ENCODE measurements around the gene PACSIN1.

PACSIN1 gene

DNA sequence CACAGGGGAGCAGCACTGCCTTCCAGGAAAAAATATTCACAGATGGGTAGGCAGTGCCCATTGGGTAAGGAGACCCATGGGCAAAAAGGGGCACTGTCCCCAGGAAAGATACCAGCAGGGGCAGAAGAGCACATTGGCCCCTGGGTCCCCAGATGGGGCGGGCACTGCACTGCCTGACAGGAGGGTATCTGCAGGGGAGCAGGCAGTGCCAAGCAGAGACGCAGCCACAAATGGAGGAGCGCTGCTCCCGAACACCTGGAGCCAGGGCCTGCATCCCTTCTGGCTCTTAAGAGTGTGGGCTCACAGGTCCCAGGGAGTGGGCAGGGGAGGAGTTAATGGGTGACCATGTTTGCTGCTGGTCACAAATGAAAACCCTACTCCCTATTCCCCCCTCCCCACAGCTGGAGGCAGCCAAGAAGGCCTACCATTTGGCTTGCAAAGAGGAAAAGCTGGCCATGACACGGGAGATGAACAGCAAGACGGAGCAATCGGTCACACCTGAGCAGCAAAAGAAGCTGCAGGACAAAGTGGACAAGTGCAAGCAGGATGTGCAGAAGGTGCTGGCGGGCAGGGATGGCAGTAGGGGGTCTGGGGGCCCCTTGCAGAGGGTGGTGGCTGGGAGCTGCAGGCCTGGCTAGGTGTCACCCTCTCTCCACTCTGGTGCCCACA, 63.3 kb downstream of the PACSIN1 start:
- DNase-seq = no peak

DNA sequence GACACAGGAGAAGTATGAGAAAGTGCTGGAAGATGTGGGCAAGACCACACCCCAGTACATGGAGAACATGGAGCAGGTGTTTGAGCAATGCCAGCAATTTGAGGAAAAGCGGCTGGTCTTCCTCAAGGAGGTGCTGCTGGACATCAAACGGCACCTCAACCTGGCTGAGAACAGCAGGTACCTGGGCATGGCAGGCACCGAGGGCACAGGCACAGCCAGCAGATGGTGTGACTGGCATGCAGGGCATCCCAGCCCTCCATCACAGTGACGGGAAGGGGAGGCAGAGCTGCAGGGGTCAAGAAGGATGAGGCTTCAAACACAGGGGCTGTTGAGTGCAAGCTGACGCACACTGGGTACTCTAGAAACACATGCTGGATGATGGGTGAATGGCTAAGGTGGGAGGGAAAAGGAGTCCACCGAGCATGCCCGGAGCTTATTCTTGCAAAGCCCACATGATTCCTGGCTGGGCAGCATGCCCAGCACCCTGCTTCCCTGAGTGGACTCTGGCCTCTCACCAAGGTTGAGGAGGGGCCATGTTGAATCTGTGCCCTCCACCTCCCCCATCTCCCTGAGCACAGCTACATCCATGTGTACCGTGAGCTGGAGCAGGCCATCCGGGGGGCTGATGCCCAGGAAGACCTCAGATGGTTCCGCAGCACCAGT, 63.9 kb downstream of the PACSIN1 start:
- no peak for DNase-seq

DNA sequence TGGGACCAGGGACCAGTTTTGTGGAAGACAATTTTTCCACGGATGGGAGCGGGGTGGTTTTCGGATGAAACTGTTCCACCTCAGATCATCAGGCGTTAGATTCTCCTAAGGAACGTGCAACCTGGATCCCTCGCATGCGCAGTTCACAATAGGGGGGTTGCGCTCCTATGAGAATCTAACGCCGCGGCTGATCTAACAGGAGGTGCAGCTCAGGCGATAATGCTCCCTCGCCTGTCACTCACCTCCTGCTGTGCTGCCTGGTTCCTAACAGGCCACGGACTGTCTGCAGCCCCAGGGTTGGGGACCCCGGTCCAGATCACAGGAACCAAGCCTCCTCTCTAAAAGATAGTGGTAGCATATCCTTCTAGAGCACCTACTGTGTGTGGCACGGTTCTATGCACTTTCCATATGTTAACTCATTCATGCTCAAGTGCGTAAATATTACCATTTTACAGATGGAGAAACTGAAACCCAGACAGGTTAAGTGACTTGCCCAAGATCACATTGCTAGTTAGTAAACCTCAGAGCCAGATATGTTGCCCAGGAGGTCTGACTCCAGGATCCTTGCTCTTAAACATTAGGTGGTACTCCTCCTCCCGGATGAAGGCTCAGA, 65.0 kb downstream of the PACSIN1 start:
- DNase-seq = no peak

DNA sequence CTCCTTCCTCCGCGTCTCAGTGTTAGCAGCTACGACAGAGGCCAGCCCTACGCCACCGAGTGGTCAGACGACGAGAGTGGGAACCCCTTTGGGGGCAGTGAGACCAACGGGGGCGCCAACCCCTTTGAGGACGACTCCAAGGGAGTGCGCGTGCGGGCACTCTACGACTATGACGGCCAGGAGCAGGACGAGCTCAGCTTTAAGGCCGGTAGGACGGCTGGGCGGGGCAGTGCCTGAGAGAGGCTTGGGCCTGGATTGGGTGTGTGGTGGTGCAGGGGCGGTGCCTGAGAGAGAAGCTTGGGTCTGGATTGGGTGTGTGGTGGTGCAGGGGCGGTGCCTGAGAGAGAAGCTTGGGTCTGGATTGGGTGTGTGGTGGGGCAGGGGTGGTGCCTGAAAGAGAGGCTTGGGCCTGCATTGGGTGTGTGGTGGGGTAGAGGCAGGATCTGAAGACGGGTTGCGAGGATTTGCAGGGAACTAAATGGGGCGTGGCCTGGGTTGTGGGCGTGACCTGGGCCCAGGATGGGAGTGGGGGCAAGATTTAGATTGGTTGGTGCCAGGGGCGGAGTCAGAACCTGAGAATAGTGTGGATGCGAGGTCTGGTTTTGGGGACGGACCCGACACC, 65.8 kb downstream of the PACSIN1 start:
- DNase-seq = no peak

DNA sequence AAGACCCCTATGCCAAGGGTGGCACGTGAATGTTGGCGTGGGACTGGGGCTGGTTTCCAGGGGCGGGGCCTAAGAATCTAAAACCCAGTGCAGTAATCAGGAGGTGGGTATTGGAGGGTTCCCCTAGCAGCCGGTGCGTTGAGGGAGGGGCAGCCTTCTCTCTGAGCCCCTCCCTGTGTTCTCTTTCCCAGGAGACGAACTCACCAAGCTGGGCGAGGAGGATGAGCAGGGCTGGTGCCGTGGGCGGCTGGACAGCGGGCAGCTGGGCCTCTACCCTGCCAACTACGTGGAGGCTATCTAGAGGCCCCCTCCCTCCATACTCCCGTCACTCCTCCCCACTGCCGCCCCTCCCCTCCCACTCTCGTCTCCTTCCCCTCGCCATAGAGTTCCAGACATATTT, 66.4 kb downstream of the PACSIN1 start:
- DNase-seq = no peak

DNA sequence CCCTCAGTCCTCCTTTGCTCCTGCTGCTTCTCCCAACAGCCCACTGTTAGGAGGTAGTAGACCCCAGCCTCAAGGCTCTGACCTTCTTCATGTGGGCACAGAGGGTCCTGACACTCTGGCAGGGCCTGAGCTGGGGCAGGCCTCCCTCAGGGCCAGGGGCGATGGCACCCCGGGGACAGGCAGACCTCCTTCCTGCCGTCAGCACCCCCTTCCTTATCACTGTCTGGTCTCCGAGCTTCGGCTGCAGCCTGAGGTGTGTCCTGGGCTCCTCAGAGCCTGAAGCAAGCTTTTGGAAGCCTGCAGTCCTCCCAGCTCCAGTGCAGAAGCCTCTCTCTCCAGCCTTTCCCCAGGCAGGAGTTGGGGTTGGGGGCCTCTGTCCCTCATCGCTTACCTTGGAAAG, 68.3 kb downstream of the PACSIN1 start:
- no peak for DNase-seq

DNA sequence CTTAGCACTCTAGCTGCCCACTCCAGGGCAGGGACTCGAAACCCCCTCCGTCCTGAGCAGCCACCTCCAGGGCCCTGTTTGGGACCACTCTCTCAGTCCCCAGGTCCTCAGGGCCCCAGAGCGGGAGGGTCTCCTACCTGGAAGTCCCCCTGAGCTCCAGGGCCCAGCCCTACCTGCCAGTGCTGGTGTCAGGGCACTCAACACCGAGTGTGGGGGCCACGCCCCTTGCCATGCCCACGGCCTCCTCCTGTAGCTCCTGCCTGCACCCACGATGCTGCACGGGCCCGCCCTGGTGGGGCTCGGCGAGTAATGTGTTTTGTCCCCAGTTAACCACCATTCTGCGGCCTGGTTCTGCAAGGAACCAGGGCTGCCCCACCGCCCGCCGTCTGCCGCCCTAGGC, 68.8 kb downstream of the PACSIN1 start:
- no peak for DNase-seq

DNA sequence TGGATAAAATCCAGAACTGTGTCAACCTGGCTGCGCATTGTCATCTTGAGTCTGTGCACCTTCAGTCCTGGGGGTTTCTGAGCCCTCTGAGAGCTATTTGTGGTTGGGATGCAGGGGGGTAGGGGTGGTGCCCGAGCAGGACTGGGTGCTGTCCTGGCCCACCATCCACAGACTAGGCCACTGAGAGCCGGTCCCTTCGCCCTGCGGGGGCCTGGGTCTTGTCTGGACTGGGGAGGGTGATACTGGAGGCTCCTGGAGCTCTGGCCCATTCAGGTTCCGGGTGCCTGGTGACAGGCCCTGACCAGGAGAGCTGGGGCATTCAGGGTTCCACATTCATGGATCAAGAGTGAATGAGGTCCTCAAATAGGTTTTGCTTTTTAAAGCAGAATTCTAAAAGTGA, 69.3 kb downstream of the PACSIN1 start:
- no peak for DNase-seq

DNA sequence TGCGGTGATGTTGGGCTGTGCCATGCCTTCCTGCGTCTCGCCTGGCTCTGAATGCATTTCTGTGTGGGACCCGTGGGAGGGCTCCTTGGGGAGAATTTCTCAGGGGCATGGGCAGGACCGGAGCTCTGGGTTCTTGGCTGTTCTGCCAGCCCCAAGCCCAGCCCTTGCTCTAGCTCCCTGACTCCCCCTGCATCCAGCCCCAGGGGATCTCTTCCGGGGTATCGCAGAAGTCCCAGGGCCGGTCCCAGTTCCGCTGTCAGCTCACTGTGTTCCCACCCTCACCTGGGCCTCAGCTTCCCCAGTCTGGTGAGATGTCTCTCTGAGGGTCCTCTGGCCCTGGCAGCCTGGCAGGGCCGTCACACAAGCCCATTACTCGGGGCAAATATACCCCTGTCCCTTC, 69.8 kb downstream of the PACSIN1 start:
- no peak for DNase-seq

DNA sequence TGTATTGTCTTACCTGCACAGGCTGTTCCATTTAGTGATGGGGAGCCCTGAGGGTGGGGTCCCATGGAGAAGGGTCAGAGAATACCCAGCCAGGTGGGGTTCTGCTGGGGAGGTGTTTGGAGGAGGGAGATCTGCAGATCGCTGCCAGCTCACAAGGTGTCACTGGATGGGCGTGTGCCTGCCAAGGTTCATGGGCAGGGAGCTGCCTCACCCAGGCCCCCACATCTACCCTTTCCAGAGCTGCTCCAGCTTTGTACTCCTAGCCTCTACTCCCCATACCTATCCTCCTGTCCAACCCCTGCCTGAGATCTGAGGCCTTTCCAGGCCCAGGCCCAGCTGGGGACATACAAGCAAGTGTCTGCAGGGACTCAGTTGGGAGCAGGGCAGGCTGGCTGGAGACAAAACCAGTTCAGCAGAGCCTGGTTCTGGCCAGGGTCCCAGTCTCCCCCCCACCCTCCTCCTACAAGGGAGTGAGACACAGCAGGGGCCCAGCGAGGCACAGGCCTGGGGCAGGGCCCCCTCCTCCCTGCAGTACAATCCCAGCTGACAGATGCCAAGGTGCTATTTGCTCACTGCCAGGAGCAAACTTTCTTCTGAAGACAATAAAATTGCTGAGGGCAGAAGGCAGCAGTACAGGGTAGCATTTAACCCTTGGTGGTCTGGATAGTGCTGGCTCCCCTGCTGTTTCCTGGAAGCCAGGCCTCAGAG, 70.5 kb downstream of the PACSIN1 start:
- DNase-seq = no peak

DNA sequence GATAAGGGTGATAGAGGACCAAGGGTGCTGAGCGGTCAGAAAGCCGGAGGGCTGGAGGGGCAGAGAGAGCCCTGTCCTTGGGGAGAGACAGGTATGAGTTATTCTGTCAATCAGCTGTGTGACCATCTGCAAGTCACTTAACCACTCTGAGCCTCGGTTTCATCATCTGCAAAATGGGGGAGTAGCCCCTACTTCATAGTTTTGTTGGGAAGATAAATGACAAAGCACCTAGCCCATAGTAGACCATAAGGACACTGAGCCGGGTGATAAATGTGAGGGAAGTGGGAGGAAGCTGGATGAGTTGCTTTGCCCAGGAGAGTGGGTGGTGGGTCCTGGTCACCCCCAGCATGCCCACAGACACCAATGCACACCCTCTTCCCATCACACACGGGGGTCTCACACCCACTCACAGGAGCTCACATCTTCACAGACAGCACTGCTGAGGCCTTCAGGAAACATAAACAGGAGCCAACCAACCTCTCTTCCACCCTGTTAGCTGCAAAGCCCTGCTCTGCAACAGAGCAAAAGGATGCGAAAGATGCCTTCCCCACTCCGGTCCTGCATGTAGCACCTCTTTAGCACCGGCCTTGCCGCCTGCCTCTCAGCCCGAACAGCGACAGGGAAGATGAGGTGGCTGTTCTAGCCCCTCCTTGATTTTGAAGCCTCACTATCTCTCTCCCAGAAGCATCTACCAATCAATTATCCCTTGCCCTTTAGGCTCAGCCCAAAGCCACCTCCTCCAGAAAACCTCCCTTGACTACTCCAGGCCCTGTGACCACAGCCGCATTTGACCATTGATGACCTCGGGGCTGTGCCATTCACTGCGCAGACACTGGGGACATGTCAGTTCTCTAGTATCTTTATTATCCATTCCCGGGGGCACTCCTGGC, 71.3 kb downstream of the PACSIN1 start:
- DNase-seq = no peak

DNA sequence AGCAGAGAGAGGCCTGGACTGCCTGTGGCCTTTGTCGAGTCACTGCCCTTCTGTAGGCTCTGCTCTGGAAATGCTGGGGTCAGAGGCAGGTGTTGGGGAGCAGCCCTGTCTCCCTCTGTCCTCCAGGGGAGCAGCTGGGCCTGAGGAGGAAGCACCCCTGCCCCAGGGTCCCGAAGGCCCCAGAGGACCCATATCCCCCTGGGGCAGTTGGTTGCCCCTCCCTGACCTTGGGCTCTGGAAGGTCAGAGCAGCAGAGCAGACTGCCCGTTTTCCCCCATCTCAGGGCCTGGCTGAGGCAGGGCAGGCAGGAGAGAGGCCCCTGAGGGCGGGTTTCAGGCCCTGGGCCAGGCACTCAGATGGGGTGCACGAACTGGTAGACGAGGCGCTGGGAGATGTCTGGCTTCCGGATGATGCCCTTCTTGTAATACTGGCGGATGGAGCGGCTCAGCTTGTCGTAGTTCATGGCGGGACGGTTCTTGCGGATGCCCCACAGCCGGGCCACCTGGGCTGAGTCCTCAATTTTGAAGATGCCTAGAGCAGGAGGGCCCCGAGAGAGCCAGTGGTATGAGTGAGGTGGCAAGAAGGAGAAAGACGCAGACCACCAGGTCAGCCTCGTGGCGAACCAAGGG, 72.2 kb downstream of the PACSIN1 start:
- DNase-seq = no peak

DNA sequence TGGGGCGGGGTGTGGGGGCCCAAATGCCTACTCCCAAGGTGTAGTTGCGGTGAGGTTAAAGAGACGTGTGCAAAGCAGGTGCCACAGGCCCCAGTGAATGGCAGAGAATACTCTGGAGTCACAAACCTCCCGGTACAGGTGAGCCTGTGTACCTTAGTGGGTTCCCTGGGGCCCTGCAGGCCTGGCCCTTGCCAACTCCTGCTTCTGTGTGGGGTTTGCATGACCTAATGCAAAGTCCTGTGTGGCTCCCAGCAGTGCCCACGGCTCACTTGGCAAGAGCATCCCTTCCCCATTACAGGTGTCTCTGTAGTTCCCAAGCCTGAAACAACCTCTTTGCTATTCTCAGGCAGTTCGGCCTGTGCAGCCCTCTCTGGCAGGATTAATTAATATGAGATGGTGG, 72.7 kb downstream of the PACSIN1 start:
- no peak for DNase-seq

DNA sequence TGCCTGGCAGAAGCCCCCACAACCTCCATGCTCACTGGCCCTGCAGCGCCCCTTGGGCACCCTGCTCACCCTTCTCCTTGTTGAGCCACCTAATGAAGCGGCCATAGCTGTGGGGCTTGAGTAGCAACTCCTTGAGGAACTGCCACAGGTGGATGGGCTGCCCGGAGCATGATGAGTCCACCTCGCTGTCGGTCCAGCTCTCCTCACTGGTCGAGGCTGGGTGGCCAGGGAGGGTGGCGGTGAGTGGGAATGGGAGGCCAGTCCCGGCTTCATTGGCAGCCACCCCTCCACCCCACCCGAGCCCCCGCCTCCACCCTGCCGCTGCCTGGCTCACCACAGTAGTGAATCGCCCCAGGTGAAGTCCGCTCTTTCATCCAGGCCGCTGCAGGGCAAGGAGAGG, 73.3 kb downstream of the PACSIN1 start:
- no peak for DNase-seq

DNA sequence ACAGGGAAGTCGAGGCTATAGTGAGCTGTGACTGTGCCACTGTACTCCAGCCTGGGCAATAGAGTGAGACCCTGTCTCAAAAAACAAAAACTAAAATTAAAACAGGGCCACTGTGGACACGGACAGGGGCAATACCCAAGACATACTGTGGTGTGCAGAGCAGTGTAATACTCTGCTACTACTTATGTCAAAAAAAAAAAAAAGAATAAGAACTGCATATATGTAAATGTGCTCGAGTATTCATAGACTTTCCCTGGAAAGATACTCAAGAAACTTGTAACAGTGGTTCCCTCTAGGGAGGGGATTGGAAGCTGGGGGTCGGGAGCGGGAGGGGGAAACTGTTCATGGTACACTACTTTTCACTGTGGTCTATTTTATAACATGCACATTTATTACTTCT, 74.3 kb downstream of the PACSIN1 start:
- DNase-seq = no peak

DNA sequence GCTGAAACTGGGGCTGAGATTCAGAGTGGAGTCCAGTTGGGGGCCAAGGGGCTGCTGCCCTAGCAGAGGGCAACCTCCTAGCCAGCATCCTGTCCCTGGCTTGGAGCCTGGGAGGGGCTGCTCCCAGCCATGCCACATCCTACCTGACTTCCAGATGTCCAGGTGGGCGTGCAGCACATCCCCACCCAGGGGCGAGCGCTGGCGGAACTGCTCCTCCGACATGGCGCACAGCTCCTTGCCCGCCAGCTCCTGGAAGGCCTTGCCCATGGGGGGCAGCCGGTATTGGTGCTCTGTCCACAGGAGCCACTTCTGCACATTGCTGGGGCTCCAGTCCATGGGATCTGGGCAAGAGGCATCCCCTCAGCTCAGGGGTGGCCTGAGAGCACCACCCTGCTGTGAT, 75.0 kb downstream of the PACSIN1 start:
- DNase-seq = no peak

DNA sequence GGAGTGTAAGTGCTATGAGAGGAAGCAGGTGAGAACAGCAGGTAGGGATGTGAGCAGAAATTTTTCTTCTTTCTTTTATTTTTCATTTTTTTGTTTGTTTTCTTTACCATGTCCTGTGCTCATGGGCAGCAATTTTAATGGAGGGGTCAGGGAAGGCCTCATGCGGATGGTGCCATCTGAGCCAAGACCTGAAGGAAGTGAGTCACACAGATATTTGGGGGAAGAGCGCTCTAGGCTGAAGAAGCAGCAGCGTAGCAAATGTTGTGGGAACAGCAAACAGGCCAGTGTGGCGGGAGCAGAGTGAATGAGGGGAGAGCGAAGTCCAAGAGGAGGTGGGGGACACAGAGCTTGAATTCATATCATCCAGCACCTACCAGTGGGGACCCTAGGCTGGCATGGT, 77.5 kb downstream of the PACSIN1 start:
- DNase-seq = no peak

DNA sequence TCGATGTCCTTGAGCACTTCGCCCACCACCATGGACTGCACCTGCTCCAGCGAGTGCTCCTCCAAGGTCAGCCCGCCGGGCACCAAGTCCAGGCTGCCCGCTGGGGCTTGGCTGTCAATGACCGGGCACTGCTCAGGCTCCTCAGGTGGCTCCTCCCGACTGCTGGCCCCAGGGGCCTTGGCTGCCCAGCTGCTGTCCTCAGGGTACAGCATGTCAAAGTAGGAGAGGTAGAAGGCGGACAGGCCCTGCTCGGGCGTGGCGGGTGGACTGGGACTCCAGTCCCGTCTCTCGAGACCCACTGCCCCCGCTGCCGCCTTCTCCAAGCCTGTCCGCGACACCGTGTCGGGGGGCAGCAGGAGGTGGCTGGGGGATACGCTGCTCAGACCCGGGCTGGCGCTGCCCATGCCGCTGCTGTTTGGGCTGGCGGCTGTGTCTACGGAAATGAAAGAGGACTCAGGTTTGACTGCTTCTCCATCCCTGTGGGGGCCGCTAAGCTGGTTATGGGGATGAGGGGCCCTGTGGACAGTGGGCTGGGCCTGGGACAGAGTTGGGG, 78.3 kb downstream of the PACSIN1 start:
- no peak for DNase-seq

DNA sequence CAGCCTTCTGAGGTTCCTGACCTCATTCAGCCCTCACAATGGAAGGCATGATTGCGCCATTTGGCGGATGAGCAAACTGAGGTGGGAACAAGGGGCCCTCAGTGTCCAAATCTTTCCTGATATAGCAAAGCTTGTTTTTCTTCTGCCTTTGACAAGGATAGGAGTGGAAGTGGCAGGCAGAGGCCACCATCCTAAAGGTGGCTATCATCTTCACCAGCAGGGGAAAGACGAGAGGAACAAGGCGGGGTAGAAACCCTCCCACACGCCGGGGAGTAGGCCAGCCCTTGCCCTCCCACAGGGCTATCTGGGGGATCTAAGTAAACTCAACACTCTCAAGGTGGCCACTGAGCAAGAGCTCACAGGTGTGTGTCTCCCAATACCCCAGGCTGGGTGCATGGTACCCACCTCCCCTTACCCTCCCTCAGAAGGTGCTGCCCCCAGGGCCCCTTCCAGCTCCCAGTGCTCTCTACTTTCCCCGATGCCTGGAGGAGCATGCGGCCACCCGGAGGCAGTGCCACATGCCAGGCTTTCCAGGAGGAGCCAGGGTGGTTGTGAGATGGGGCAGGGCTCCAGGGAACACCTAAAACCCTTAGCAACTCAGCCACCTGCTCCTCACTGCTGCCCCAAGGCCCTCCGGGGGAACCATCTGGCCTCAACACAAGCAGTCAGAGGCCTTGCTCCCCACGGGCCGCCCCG, 79.0 kb downstream of the PACSIN1 start:
- DNase-seq = no peak

DNA sequence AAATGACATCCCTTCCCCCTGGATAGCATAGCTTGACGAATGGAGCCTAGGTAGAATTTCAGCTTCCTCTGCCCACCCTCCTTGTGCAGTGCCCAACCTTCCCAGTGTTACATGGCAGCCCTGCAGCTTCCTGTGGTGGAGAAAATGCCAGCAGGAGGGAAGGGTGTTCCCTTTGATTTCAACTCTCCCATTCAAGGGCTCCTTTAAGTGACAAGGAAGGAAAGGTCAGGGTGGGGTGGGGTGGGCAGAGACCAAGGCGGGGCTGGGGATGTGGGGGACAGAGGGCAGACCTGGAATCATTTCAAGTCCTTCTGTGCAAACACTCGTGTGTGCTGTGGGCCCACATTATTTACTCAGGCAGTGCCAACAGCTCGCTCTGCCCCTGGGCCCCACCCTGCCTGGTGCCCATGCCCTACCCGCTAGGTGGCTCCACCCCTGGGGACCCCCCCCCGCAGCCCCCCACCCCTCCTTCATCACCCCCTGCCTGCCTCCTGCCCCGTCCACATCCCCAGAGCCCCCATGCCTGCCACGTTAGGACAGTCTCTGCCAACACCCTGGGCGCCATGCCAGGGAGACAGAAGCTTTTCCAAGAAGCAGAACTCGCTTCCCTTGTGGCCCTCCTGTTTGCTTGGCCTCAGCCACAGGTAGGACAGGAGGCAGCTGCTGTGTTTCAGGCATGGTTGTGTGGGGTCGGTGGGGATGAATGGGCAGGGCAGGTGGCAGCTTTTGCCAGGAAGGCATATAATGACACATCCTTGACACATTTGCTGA, 80.9 kb downstream of the PACSIN1 start:
- no peak for DNase-seq

Data from cortex of kidney (tissue), 1 donor.